Endodermal cell (in vitro differentiated cells): Measurements from ENCODE around the gene SPRR2D. TPM values are rescaled to one million over a fixed set of nuclear protein-coding genes. Genes with fewer than 3 reads are reported as not detected.

Experiments used
- DNase-seq: peaks from one replicate; pipeline ENCODE4 v3.0.0-alpha.2; 2017
- H3K27ac ChIP-seq: 2 replicates; pipeline ENCODE4 v1.5.1; 2013; ENCODE audit warnings: mild to moderate bottlenecking, low read depth, low read length, moderate library complexity
- H3K27me3 ChIP-seq: 2 replicates; pipeline ENCODE4 v1.6.1; 2013; ENCODE audit warnings: mild to moderate bottlenecking, low read length, moderate library complexity; ENCODE audit not compliant: insufficient read depth, control insufficient read depth, poor library complexity, severe bottlenecking
- H3K36me3 ChIP-seq: 2 replicates; pipeline ENCODE4 v1.7.0; 2013; ENCODE audit warnings: mild to moderate bottlenecking, low read length, moderate library complexity; ENCODE audit not compliant: control insufficient read depth, insufficient read depth
- H3K4me1 ChIP-seq: one replicate; pipeline ENCODE4 v1.7.0; 2013; ENCODE audit warnings: low read length; ENCODE audit not compliant: control insufficient read depth, insufficient read depth
- H3K4me3 ChIP-seq: 2 replicates; pipeline ENCODE4 v1.5.1; 2013; ENCODE audit warnings: mild to moderate bottlenecking, low read length, moderate library complexity
- H3K9ac ChIP-seq: 2 replicates; pipeline ENCODE4 v1.6.1; 2013; ENCODE audit warnings: mild to moderate bottlenecking, low read length, moderate library complexity; ENCODE audit not compliant: poor library complexity, severe bottlenecking; ENCODE audit errors: extremely low read depth
- H3K9me3 ChIP-seq: 2 replicates; pipeline ENCODE4 v1.6.1; 2013; ENCODE audit warnings: mild to moderate bottlenecking, low read length, moderate library complexity; ENCODE audit not compliant: control insufficient read depth
- H3K27ac Mint-ChIP-seq: 2 replicates; pipeline ENCODE4 v1.8.0; 2020; ENCODE audit warnings: mixed read lengths
- H3K27me3 Mint-ChIP-seq: 2 replicates; pipeline ENCODE4 v1.8.0; 2021; ENCODE audit warnings: mild to moderate bottlenecking, mixed read lengths; ENCODE audit not compliant: insufficient read depth
- H3K36me3 Mint-ChIP-seq: 2 replicates; pipeline ENCODE4 v1.8.0; 2020; ENCODE audit warnings: low read depth, mixed read lengths
- H3K4me1 Mint-ChIP-seq: 2 replicates; pipeline ENCODE4 v1.8.0; 2020; ENCODE audit warnings: mixed read lengths
- H3K4me3 Mint-ChIP-seq: 2 replicates; pipeline ENCODE4 v1.8.0; 2020; ENCODE audit warnings: mild to moderate bottlenecking, moderate library complexity, mixed read lengths
- H3K9me3 Mint-ChIP-seq: 2 replicates; pipeline ENCODE4 v1.8.0; 2020; ENCODE audit warnings: mild to moderate bottlenecking, mixed read lengths
- CTCF ChIP-seq: fragments of 200-600 bp; sonication (generic); conservative IDR thresholded peaks from 2 replicates; pipeline ENCODE4 v1.5.0; 2021; ENCODE audit warnings: antibody characterized with exemption, mild to moderate bottlenecking
- WGBS, 2 experiments: methylation state at CpG; one replicate each; pipeline versions ENCODE4 v1.1.5 to v1.1.7; 2013; ENCODE audit warnings: missing lambda C conversion rate in 2 of 2, mixed read lengths in 1 of 2; ENCODE audit not compliant: insufficient coverage in 1 of 2, insufficient read length in 1 of 2; 5-methylcytosine and 5-hydroxymethylcytosine counted together
- total RNA-seq, 2 donors: library from RNA; stranded (reverse); fragmentation: NEBNext Ultra II Directional in 1 of 2; extraction: Animal tissue kit (Norgen Biotek cat#: 25700) in 1 of 2; gene quantifications; 2 replicates in 1 of 2; 3 replicates in 1 of 2; pipeline ENCODE4 v1.2.1, GENCODE V29; 2021

The SPRR2D gene
- total RNA-seq, 2 donors from 2014 or later: 0.42 TPM; not detected in 1

- H3K4me1 ChIP-seq: no peaks in the 10 kb centered on the region
- 79 to 100% methylated on average over 2 to 4 of the region's 5 CpGs for WGBS, 2 experiments
- peaks cover 1% of the 10 kb centered on the region for H3K9me3 Mint-ChIP-seq
- no peaks in the 10 kb centered on the region for H3K27me3 Mint-ChIP-seq
- no peaks in the 10 kb centered on the region for H3K36me3 ChIP-seq
- H3K36me3 Mint-ChIP-seq: no peaks in the 10 kb centered on the region
- H3K4me1 Mint-ChIP-seq: no peaks in the 10 kb centered on the region
- H3K27ac ChIP-seq: no peak overlapping the region
- H3K9ac ChIP-seq: no peak overlapping the region
- no peaks in the 10 kb centered on the region for H3K27me3 ChIP-seq
- no peak overlapping the region for H3K4me3 Mint-ChIP-seq
- no peak for TF ChIP-seq CTCF
- no peak for DNase-seq
- no peaks in the 10 kb centered on the region for H3K9me3 ChIP-seq
- H3K4me3 ChIP-seq: no peak overlapping the region
- no peak overlapping the region for H3K27ac Mint-ChIP-seq
Observed at GRCh38 chr1:153072806-153073726, 32.1 kb upstream of the SPRR2D start.

GRCh38 chr1:153071511-153071910 lies 30.6 kb upstream of the SPRR2D start, which contains the start of gene SPRR2B:
Gene SPRR2B, minus strand, starts transcription at chr1:153071611. Its CDS starts 772 bp downstream, at chr1:153070839.
- H3K4me3 Mint-ChIP-seq: no peak within 1 kb of the TSS
- H3K9me3 Mint-ChIP-seq: no peaks in the 10 kb centered on the region
- Histone ChIP-seq H3K36me3 (no peaks in the 10 kb centered on the region), H3K27me3 (no peaks in the 10 kb centered on the region), H3K27ac (no peak within 1 kb of the TSS), H3K4me1 (no peaks in the 10 kb centered on the region), H3K9me3 (no peaks in the 10 kb centered on the region), H3K4me3 (no peak within 1 kb of the TSS), H3K9ac (no peak within 1 kb of the TSS)
- H3K36me3 Mint-ChIP-seq: no peaks in the 10 kb centered on the region
- TF ChIP-seq CTCF: no peak
- WGBS, 2 experiments: 34% methylated on average over 2 of the region's 2 CpGs; no CpG with 5 or more reads in 1 of the 2 experiments
- no peak for DNase-seq
- H3K27me3 Mint-ChIP-seq: no peaks in the 10 kb centered on the region
- no peak within 1 kb of the TSS for H3K27ac Mint-ChIP-seq
- no peaks in the 10 kb centered on the region for H3K4me1 Mint-ChIP-seq

- H3K4me3 ChIP-seq: no peak overlapping the region
- Mint-ChIP-seq H3K27me3 (peaks cover 4% of the 10 kb centered on the region), H3K4me3 (no peak overlapping the region), H3K27ac (no peak overlapping the region), H3K36me3 (no peaks in the 10 kb centered on the region), H3K9me3 (no peaks in the 10 kb centered on the region), H3K4me1 (no peaks in the 10 kb centered on the region)
- no peak for DNase-seq
- H3K27ac ChIP-seq: no peak overlapping the region
- H3K27me3 ChIP-seq: no peaks in the 10 kb centered on the region
- WGBS, 2 experiments: 63% methylated on average over 1 of the region's 2 CpGs; no CpG with 5 or more reads in 1 of the 2 experiments
- no peaks in the 10 kb centered on the region for H3K9me3 ChIP-seq
- no peaks in the 10 kb centered on the region for H3K4me1 ChIP-seq
- H3K9ac ChIP-seq: no peak overlapping the region
- peak; percentile 43 for TF ChIP-seq CTCF
- H3K36me3 ChIP-seq: no peaks in the 10 kb centered on the region
Observed at GRCh38 chr1:153070243-153070642, 29.3 kb upstream of the SPRR2D start.
